Inferior parietal cortex (tissue), 1 donor: ENCODE data around the gene TNS1.

ENCODE experiments used
- DNase-seq: peaks from one replicate; pipeline ENCODE4 v3.0.0-alpha.2; 2016; ENCODE audit errors: extremely low spot score

The TNS1 gene

DNA sequence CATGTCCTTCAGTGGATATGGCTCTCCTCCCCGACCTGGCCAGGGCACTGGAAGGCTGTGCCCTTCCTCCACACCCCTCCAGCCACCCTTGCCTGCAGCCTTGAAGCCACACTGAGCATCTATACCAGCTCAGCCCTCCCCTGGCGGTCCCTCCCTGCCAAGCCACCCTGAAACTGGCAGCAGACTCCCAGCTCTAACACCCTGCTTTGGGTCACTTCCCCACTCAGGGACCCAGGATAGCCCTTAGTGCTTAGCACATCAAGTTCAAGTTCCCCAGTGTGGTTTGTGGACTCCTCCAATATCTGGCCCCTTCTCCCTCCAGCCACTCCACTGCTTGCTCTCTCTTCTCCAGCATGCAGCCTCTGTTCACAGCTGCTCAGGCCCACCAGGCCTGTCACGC, 89.4 kb downstream of the TNS1 start:
- DNase-seq: no peak

DNA sequence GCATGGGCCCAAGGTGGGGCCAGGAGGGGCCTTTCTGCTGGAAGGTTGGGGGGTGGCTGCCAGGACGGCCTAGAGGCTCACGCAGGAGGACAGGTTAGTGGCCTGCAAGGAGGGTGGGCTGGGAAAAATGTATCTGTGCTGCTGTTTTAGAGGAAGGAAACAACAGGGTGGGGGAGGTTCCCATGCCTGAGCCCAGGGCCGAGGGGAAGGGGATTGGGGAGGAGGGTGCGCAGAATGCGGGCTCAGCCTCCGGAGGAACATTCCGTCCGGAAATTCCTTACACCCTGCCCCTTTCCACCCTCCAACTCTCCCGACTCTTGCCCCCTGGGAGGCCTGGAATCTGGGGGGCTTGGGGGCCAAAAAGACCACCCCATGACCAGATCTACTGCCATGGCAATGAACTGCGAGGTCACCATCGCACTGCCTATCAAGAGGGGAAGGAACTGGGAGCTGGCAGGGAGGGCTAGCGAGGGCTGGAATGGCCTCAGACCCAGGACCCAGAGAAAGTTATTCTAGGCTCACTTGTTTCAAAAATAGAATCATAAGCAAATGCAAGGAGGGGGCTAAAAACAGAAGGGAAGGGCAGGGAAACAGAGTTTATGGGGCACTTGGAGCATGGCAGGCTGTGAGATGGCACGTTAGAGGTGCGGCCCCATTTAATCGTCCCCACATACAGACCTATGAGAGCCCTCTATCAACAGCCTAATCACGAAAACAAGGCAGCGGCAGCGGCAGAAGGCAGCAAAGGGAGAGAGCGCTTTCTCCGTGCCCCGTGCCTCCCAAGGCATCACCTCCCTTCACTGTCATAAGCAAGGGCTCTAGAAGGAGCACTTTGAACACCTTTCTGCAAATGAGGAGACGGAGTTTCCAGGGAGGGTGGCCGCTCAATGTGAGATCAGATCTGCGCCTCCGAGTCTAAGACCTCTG, 90.4 kb downstream of the TNS1 start:
- no peak for DNase-seq

- DNase-seq: no peak
Measured at GRCh38 chr2:217911283-217912097, 91.3 kb downstream of the TNS1 start.

DNA sequence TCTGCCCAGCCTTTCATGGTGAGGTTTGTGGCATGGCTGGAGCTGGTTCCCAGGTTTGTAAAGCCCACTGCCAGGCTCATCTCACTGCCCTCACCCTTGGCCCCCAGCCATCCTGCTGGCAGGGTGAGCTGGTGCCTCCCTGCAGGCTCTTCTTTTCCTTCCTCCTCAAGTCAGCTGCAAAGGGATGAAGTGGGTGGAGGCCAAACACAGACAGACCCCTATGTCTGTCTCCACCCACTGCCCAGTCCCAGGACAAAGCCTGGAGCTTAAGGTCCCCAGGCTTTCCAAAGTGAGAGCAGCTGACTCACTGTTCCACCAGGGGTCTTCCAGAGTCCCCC, 92.0 kb downstream of the TNS1 start:
- DNase-seq: no peak

- DNase-seq: no peak
Measured at GRCh38 chr2:217909156-217909820, 93.5 kb downstream of the TNS1 start.

GRCh38 chr2:217908544-217908943, 94.3 kb downstream of the TNS1 start:
- DNase-seq: no peak

GRCh38 chr2:217907266-217907665, 95.5 kb downstream of the TNS1 start:
- DNase-seq: no peak

DNA sequence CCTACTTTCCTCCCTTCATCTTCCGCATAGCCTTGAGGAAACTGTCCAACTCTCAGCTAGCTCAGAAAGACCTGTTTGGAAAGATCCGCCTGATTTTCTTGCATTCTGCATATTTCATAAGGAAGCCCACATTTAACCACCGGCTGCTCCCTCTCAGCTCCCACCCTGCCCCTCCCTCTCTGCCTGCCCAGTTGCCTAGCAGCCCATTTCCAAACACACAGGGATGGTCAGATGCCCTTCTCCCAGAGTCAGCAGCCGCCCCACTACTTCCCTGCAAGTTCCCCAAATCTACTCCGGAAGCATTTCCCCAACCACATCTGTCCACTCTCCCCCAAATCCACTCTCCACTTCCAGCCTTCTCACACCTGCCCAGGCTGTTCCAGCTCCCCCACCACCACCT, 96.0 kb downstream of the TNS1 start:
- no peak for DNase-seq

GRCh38 chr2:217905896-217906295, 96.9 kb downstream of the TNS1 start:
- DNase-seq: no peak

DNA sequence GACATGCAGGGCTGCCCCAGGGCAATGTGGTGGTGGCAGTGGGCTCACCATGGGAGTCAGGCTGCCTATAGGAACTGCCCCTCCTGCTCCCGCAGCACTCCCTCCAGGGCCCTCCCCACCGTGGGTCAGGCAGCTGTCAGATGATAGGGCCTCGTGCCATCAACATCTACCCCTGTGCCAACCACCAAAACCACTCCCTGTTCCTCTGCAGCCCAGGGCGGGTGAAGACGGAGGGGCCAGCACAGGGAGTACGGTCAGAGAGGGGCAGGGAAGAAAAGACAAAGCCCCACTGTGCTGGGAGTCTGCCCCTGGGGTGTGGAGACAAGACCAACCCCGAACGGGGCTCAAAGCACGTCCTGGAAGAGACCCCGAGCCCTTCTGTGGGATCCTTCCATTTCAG, 97.4 kb downstream of the TNS1 start:
- DNase-seq: peak; percentile 27

DNA sequence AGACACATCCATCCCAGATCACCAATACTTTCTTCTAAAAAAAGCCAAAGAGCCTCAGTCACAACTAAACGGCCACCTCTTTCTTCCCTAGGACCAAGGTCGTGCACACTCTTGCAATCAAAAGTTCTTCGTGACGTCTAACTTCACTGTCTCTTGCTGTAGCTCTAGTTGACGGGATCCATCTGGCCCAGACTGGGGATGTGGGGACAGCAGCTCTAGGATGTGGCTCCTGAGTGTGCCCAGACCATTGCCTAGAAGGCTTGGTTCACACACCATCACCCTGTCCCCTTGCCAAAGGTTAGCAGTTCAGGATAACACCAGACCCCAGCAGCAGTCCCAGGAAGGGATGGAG, 98.2 kb downstream of the TNS1 start:
- no peak for DNase-seq

- peak; percentile 36 for DNase-seq
Measured at GRCh38 chr2:217903859-217904613, 98.8 kb downstream of the TNS1 start.

GRCh38 chr2:217903142-217903858, 99.5 kb downstream of the TNS1 start:
- DNase-seq: no peak

GRCh38 chr2:217902379-217903141, 100.2 kb downstream of the TNS1 start:
- no peak for DNase-seq

- no peak for DNase-seq
Measured at GRCh38 chr2:217901835-217902378, 100.9 kb downstream of the TNS1 start.

- no peak for DNase-seq
Measured at GRCh38 chr2:217901400-217901799, 101.4 kb downstream of the TNS1 start.

DNA sequence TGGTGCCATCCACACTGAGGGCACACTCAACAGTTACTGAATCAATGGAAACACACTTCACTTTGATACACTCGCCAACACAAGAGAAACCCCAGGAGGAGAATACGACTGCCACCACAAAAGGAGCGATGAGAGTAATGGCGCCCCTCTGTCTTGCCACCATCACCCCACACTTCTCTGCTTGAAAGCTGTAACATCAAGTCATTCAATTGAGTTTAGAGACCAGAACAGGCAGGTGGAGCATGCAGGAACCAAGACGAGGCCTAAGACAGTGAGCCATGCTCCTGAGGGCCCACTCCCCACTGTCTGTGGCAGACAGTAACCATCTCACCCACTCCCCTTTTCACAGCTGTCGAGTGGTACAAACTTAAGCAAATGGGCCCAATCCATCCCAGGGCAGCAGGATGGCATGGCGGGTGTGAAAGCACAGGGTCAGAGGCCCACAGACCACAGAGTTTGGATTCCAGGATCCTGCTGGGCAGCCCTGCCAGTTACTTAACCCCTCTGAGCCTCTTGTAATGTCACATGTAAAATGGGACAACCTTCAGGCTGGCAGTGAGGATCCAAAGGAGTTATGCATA, 101.9 kb downstream of the TNS1 start:
- DNase-seq: no peak

DNA sequence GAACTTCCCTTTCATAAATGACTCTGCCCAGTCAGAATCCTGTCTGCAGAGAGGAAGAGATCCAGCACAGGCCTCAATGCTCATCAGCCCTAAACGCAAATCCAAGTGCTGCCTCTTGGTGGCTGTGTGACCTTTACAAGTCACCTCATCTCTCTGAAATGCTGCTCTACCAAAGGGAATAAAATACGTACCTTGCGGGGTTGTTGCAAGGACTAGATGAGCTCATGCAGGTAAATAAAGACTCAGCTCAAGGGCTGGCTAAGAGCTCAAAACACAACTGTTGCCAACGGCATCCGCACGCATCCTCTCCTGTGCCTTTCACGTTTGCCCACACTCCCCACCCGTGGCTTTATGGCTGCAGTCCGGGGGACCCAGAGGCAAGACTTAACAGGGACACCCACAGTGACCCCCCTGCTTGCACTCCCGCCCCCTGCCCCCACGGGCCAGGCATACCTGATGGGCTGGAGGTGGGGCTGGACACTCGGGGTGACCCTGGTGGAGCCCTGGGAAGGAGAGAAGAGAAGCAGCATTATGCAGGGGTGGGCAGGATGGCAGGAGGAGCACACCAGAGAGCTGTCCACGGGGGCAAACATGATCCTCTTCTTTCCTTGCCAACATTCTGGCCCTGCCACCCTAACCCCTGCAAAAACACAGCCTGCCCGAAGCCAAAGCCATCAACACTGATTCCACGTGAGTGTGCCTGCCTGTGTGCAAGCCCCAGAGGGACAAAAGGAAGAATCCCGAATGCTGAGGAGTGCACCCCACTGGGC, 102.6 kb downstream of the TNS1 start:
- no peak for DNase-seq
